Activated gamma-delta T cell treated with Interleukin-2 at 50 U/mL for 16 hours (primary cell): Measurements from ENCODE around the gene USP34.

Experiments used
- DNase-seq: peaks from one replicate; pipeline ENCODE4 v3.0.0-alpha.2; 2020

USP34 gene

GRCh38 chr2:61371027-61371426, 99.9 kb downstream of the USP34 start:
- no peak for DNase-seq

GRCh38 chr2:61368687-61369665, 101.9 kb downstream of the USP34 start:
- no peak for DNase-seq

DNA sequence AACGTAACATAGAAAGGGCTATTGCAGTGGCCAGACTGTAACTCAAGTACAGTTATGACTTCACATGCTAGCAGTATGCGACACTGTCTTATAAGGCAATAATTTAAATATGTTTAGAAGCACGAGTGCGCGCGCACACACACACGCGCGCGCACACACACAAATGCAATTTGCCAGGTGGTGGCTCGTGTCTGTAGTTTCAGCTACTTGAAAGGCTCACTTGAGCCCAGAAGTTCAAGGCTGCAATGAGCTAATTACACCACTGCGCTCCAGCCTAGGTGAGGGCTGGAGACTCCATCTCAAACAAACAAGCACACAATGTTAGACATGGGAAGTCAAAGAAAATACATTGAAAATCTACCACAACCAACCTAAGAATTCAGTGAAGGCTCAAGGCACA, 103.7 kb downstream of the USP34 start:
- DNase-seq = no peak

GRCh38 chr2:61363580-61363979, 107.3 kb downstream of the USP34 start:
- DNase-seq = no peak

GRCh38 chr2:61362873-61363272, 108.0 kb downstream of the USP34 start:
- DNase-seq = no peak

GRCh38 chr2:61361068-61361467, 109.8 kb downstream of the USP34 start:
- DNase-seq = no peak

DNA sequence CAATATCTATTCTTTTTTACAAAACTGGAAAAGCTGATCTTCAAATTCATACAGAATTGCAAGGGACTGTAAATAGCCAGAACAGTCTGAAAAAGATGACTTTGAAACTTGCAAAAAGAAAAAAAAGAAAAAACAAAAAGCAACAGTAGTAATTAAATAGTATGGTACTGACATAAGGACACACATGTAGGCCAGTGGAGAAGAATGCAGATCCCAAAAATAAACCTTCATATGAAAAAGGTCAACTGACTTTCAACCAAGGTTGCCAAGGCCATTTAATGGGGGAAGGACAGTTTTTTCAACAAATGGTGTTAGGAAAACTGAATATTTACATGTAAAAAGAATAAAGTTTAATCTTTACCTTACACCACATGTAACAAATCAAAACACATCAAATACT, 111.8 kb downstream of the USP34 start:
- no peak for DNase-seq

GRCh38 chr2:61357681-61358080, 113.2 kb downstream of the USP34 start:
- DNase-seq = no peak

- DNase-seq = no peak
These were observed 113.9 kb downstream of the USP34 start for GRCh38 chr2:61356958-61357350.

DNA sequence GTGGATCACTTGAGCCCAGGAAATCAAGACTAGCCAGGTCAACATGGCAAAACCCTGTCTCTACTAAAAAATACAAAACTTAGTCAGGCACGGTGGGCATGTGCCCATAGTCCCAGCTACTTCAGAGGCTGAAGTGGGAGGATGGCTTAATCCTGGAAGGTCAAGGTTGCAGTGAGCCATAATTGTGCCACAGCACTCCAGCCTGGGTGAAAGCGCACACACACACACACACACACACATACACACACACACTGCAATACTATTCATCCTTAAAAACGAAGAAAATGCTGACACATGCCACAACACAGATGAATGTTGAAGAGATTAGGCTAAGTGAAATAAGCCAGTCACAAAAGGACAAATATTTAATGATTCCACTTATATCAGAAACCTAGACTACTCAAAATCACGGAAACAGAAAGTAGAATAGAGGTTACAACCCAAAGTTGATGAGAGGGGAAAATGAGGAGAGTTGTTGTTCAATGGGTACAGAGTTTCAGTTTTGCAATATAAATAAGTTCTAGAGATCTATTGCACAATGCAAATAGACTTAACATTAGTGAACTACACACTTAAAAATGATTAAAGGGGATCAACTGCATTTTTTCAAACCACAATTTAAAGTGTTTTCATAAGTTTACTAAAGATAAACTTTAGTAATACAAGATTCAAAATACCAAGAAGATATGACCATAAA, 114.5 kb downstream of the USP34 start:
- DNase-seq = no peak

GRCh38 chr2:61354543-61355197, 116.2 kb downstream of the USP34 start:
- DNase-seq = no peak

GRCh38 chr2:61353909-61354308, 117.0 kb downstream of the USP34 start:
- no peak for DNase-seq

DNA sequence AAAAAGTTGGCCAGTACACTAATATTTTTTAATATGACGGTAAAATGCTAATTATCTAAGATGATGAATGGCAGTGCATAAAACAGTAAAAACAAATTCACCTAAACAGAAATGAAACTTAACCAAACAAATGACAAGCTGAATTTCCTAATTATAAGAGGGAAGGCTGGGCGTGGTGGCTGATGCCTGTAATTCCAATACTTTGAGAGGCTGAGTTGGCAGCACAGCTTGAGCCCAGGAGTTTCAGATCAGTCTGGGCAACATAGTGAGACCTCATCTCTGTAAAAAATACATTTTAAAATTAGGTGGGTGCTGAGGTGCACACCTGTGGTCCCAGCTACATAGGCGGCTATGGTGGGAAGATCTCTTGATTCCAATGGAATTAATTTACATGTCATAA, 120.1 kb downstream of the USP34 start:
- no peak for DNase-seq

GRCh38 chr2:61343141-61343540, 127.7 kb downstream of the USP34 start:
- no peak for DNase-seq

DNA sequence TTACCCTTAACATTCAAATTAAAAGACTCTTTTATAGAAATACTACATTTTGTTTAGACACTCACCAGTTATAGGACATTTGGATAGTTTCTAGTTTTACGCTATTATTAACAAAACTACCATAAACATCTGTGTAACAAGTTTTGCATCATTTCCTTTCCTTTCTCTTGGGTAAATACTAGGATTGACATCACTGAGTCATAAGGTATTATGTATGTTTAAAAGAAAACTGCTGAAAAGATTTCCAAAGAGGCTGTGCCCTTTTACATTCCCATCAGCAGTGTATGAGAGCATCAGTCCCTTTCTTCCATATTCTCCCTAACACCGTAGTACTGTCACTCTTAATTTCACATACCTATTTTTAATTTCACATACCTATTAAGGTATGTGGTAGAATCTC, 130.6 kb downstream of the USP34 start:
- DNase-seq = no peak

DNA sequence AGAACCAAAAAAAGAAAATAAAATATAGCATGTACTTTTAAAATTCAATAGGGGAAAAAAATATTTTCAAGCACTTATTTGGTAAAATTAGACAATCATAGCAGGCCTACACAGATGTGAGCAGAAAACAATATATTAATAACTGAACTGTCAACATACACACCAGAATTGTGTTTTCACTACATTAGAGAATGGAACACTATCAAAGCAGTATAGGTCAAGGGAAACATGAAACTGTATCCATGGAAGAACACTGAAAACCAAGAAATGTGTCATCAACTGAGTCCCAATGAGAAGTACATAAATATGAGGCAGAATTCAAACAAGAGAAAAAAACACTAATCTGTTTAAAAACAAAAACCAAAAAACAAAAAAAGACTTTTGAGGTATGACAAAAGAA, 132.4 kb downstream of the USP34 start:
- DNase-seq = no peak

GRCh38 chr2:61335187-61335586, 135.7 kb downstream of the USP34 start:
- DNase-seq = no peak

DNA sequence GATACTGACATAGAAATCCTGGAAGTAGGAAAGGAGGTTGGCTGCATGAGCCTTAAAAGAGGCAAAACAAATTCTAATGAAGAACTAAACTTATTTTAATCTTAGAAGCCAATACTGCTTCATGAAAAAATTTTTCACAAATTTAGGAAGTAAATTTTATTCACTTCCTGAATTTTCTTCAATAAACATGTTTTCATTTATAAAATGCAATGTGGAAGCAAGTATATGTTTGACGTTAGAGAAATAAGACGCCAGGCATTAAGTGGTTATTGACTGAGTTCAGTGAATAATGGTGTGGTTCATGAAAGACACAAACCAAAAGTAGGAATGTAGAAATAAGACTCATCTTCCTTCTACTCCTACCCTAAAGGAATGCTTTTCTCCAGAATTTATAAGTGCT, 136.4 kb downstream of the USP34 start:
- DNase-seq = no peak

- no peak for DNase-seq
These were observed 142.1 kb downstream of the USP34 start for GRCh38 chr2:61328707-61329251.

DNA sequence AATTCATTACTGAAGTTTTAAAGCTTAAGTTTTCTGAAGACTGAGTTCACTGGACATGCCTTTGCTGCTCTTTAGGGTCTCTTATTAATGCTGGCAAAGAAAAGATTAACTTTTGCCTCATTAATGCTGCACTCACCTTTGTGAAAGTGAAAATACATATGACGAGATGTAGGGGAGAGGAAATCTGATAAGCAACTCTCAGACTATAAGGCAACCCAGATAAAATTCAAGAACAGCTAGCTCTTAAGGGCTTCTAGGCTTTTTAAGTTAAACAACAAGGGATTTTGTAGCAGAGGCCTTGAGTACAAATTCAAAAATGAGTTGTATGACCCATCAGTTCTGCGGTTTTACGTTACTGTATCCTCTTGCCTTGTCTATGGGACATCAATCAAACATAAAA, 143.7 kb downstream of the USP34 start:
- no peak for DNase-seq

DNA sequence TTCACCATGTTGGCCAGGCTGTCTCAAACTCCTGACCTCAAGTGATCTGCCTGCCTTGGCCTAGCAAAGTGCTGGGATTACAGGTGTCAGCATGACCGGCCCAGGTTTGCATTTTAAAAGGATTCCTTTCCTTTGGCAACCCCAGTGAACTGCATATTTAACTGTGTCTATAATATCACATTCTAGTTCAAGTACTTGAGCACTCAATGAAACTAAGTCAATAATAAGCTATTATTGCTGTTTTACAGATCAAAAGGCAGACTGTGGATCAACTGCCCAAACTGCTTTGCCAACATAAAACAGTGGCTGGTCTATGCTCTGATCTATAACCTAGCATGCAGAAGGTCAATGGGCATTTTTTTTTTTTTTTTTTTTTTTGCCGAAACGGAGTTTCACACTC, 144.5 kb downstream of the USP34 start:
- no peak for DNase-seq

- DNase-seq = no peak
These were observed 150.7 kb downstream of the USP34 start for GRCh38 chr2:61320181-61320580.

GRCh38 chr2:61318553-61318952, 152.3 kb downstream of the USP34 start:
- DNase-seq = no peak
